Suprapubic skin (tissue), 4 donors: ENCODE results near the gene BRINP3.

ENCODE experiments used
- POLR2A ChIP-seq, 2 donors: fragments of 450-650 bp; IDR thresholded peaks; one replicate each; pipeline ENCODE4 v1.6.1; 2017; ENCODE audit warnings: antibody characterized with exemption in 2 of 2, mild to moderate bottlenecking in 2 of 2, moderate library complexity in 2 of 2
- POLR2AphosphoS5 ChIP-seq, 3 donors: sonication (generic); formaldehyde crosslinking; IDR thresholded peaks; one replicate each; pipeline ENCODE4 v1.6.1; 2017; ENCODE audit warnings: antibody characterized with exemption in 3 of 3

DNA sequence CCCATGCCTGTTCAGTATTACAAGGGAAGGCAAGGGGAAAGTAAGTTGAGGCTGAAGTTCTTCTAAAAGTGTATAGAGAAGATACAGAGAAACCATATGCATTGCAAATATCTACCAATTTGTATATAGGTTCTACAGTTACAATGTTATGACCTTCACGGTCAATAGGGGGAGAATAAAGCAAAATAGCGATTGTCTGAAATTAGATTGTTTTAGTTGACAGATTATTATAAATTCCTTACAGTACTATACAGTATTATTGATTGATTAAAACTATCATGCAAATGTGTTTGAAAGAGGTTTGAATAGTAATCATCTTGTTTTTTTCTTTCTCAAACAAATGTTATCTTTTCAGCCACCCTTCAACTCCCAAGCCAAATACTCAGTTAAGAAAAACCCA is 13.7 kb upstream of the BRINP3 start:
- no peak for TF ChIP-seq POLR2A (IDR thresholded peaks at IDR 0.05)
- no peak for TF ChIP-seq POLR2AphosphoS5 (IDR thresholded peaks at IDR 0.05)
